ENCODE measurements around the gene ZNF598. TPM values are rescaled to one million over a fixed set of nuclear protein-coding genes. Genes with fewer than 3 reads are reported as not detected.

ZNF598 gene
- total RNA-seq, 2 experiments from 2014 or later: 39.7 to 43.6 TPM

DNA sequence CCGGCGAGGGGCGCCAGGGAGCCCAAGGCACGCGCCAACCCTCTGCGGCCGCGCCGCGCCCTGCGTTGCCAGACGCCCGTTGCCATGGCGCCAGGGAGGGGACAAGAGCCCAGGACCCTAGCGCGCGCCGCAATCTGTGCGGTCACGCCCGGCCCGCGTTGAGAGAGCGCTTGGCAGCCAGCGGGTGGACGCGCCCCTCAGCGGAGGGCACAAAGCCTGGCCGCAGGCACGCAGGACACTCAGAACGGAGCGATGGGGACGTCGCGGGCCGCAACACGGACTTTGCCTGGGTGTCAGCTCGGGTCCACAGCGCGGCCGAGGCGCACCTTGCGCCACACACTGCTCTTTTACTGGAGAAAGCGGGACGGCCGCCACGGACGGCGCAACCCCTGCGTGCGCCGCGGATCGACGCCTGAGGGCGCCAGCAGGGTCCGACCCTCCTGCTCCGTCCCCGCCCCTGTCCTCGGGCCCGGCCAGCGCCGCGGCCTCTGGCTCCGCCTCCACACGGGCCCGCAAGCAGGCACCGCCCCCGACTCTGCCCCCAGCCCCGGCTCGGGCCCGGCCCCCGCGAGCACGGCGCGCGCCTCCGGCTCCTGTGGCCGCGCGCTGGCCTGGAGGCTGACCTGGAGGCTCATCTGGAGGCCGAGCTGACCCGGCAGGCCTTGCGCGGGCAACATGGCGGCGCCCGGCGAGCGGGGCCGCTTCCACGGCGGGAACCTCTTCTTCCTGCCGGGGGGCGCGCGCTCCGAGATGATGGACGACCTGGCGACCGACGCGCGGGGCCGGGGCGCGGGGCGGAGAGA lies 25.9 kb downstream of the ZNF598 start, which contains the start of gene GFER:
Gene GFER, plus strand, starts transcription at position 650 of the 803 bp plus-strand sequence. Its CDS starts 26 bp downstream, at position 676.
- Mint-ChIP-seq H3K4me3 (peak within 1 kb of the TSS; percentile 87), H3K4me1 (ENCODE audit: low read depth) (peaks cover 23% of the 10 kb centered on the region), H3K27ac (peak within 1 kb of the TSS; percentile 56), H3K9me3 (no peaks in the 10 kb centered on the region), H3K36me3 (ENCODE audit: low read depth) (peaks cover 20% of the 10 kb centered on the region), H3K27me3 (peaks cover 42% of the 10 kb centered on the region)
- peaks cover 47% of the 10 kb centered on the region for H3K4me1 ChIP-seq (ENCODE audit: insufficient read depth, low read length)
- ChIA-PET POLR2A (interaction anchor here (0.6 to 6.8 kb wide), 11 partner anchors 8 to 172 kb away, joined by 3 to 62 read pairs (median 4); partner anchors contain the start of genes PKD1, RPS2, TBL3 and TRAF7), CTCF (interaction anchor here (2.1 kb wide), 1 partner anchor 21 kb away, joined by 8 read pairs; no protein-coding TSS in a partner anchor)
- H3K36me3 ChIP-seq (ENCODE audit: insufficient read depth, low read length): peaks cover 12% of the 10 kb centered on the region
- ATAC-seq (ENCODE audit: poor library complexity): peak; percentile 60
- peak within 1 kb of the TSS; percentile 65 for H3K4me3 ChIP-seq (ENCODE audit: low read length)
- peaks cover 29 to 31% of the 10 kb centered on the region in 2 experiments for H3K27me3 ChIP-seq (ENCODE audit: control insufficient read depth in 1 of 2, insufficient read depth in 2 of 2, low read length in 2 of 2)
- intact Hi-C loops (cut with DNase I, micrococcal nuclease): no loop called here
- H3K9me3 ChIP-seq (ENCODE audit: control insufficient read depth in 1 of 2, insufficient read depth in 1 of 2, low read length in 2 of 2): peaks cover 0 to 19% of the 10 kb centered on the region in 2 experiments
- peak in 10 of 14 experiments; percentile 48 to 87 (median 60) for DNase-seq
- TF ChIP-seq, protein P1, sequence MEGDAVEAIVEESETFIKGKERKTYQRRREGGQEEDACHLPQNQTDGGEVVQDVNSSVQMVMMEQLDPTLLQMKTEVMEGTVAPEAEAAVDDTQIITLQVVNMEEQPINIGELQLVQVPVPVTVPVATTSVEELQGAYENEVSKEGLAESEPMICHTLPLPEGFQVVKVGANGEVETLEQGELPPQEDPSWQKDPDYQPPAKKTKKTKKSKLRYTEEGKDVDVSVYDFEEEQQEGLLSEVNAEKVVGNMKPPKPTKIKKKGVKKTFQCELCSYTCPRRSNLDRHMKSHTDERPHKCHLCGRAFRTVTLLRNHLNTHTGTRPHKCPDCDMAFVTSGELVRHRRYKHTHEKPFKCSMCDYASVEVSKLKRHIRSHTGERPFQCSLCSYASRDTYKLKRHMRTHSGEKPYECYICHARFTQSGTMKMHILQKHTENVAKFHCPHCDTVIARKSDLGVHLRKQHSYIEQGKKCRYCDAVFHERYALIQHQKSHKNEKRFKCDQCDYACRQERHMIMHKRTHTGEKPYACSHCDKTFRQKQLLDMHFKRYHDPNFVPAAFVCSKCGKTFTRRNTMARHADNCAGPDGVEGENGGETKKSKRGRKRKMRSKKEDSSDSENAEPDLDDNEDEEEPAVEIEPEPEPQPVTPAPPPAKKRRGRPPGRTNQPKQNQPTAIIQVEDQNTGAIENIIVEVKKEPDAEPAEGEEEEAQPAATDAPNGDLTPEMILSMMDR (IDR thresholded peaks at IDR 0.05): peak; percentile 14
- no peak within 1 kb of the TSS for H3K27ac ChIP-seq (ENCODE audit: low read depth in 1 of 2, low read length in 2 of 2)

- peaks cover 0 to 21% of the 10 kb centered on the region in 2 experiments for H3K9me3 ChIP-seq (ENCODE audit: control insufficient read depth in 1 of 2, insufficient read depth in 1 of 2, low read length in 2 of 2)
- Mint-ChIP-seq H3K36me3 (ENCODE audit: low read depth) (peaks cover 20% of the 10 kb centered on the region), H3K27ac (peak overlapping the region; percentile 42), H3K9me3 (no peaks in the 10 kb centered on the region), H3K27me3 (peaks cover 38% of the 10 kb centered on the region), H3K4me1 (ENCODE audit: low read depth) (peaks cover 20% of the 10 kb centered on the region), H3K4me3 (peak overlapping the region; percentile 84)
- intact Hi-C loops (cut with DNase I, micrococcal nuclease): no loop called here
- peaks cover 18% of the 10 kb centered on the region for H3K36me3 ChIP-seq (ENCODE audit: insufficient read depth, low read length)
- peak overlapping the region; percentile 65 for H3K4me3 ChIP-seq (ENCODE audit: low read length)
- POLR2A ChIA-PET: interaction anchor here (0.7 to 6.8 kb wide), 4 partner anchors 12 to 201 kb away, joined by 3 to 62 read pairs (median 14); partner anchors contain the start of genes NUBP2, RPS2, SPSB3 and TBL3
- no peak overlapping the region for H3K27ac ChIP-seq (ENCODE audit: low read depth in 1 of 2, low read length in 2 of 2)
- TF ChIP-seq, protein P1 (IDR thresholded peaks at IDR 0.05): no peak
- ATAC-seq (ENCODE audit: poor library complexity): no peak
- DNase-seq: no peak
- peaks cover 49% of the 10 kb centered on the region for H3K4me1 ChIP-seq (ENCODE audit: insufficient read depth, low read length)
- CTCF ChIA-PET: interaction anchor here (0.8 to 2.1 kb wide), 3 partner anchors 11 to 157 kb away, joined by 3 to 8 read pairs (median 5); partner anchors contain the start of gene TBL3
- peaks cover 32 to 35% of the 10 kb centered on the region in 2 experiments for H3K27me3 ChIP-seq (ENCODE audit: control insufficient read depth in 1 of 2, insufficient read depth in 2 of 2, low read length in 2 of 2)
Observed at GRCh38 chr16:1982991-1983543, 26.6 kb downstream of the ZNF598 start.

- CTCF ChIA-PET: interaction anchor here (1.1 kb wide), 1 partner anchor 158 kb away, joined by 5 read pairs; no protein-coding TSS in a partner anchor
Observed at GRCh38 chr16:1982013-1982433, 27.6 kb downstream of the ZNF598 start.

More at GRCh38 chr16:1982013-1982433, 27.6 kb downstream of the ZNF598 start:
- Histone ChIP-seq H3K9me3 (ENCODE audit: control insufficient read depth in 1 of 2, insufficient read depth in 1 of 2, low read length in 2 of 2) (peaks cover 0 to 24% of the 10 kb centered on the region in 2 experiments), H3K27ac (ENCODE audit: low read depth in 1 of 2, low read length in 2 of 2) (no peak overlapping the region), H3K4me1 (ENCODE audit: insufficient read depth, low read length) (peaks cover 49% of the 10 kb centered on the region), H3K36me3 (ENCODE audit: insufficient read depth, low read length) (peaks cover 27% of the 10 kb centered on the region), H3K4me3 (ENCODE audit: low read length) (no peak overlapping the region), H3K27me3 (ENCODE audit: control insufficient read depth in 1 of 2, insufficient read depth in 2 of 2, low read length in 2 of 2) (peaks cover 32 to 40% of the 10 kb centered on the region in 2 experiments)
- Mint-ChIP-seq H3K27me3 (peaks cover 34% of the 10 kb centered on the region), H3K27ac (no peak overlapping the region), H3K4me3 (peak overlapping the region; percentile 84), H3K4me1 (ENCODE audit: low read depth) (peaks cover 20% of the 10 kb centered on the region), H3K36me3 (ENCODE audit: low read depth) (peaks cover 19% of the 10 kb centered on the region), H3K9me3 (no peaks in the 10 kb centered on the region)
- ATAC-seq (ENCODE audit: poor library complexity): no peak
- intact Hi-C loops (cut with DNase I, micrococcal nuclease): no loop called here
- DNase-seq: no peak
- POLR2A ChIA-PET: interaction anchor here (0.6 to 6.8 kb wide), 3 partner anchors 11 to 17 kb away, joined by 3 to 62 read pairs (median 5); partner anchors contain the start of genes RPS2 and TBL3
- TF ChIP-seq, protein P1 (IDR thresholded peaks at IDR 0.05): no peak

Data from CD4-positive, alpha-beta T cell (primary cell).